HG02678 (cell line): Measurements from ENCODE around the gene IER5.

Experiments
- ATAC-seq: cut with Tn5 transposase; IDR thresholded peaks from one replicate; pipeline ENCODE4 v1.9.1; 2021; ENCODE audit warnings: mild to moderate bottlenecking, moderate library complexity; ENCODE audit not compliant: unreplicated experiment

The IER5 gene

GRCh38 chr1:181095763-181096184 lies 7.3 kb downstream of the IER5 start:
- ATAC-seq = no peak

- no peak for ATAC-seq
These were observed 8.7 kb downstream of the IER5 start for GRCh38 chr1:181097242-181097641.

GRCh38 chr1:181099152-181100014 lies 10.9 kb downstream of the IER5 start:
- peak; percentile 52 for ATAC-seq

- no peak for ATAC-seq
These were observed 11.8 kb downstream of the IER5 start for GRCh38 chr1:181100015-181100905.

- no peak for ATAC-seq
These were observed 12.4 kb downstream of the IER5 start for GRCh38 chr1:181100934-181101333.

- no peak for ATAC-seq
These were observed 13.2 kb downstream of the IER5 start for GRCh38 chr1:181101581-181102226.

- no peak for ATAC-seq
These were observed 14.3 kb downstream of the IER5 start for GRCh38 chr1:181102841-181103240.

- ATAC-seq = no peak
These were observed 14.9 kb downstream of the IER5 start for GRCh38 chr1:181103399-181103798.

DNA sequence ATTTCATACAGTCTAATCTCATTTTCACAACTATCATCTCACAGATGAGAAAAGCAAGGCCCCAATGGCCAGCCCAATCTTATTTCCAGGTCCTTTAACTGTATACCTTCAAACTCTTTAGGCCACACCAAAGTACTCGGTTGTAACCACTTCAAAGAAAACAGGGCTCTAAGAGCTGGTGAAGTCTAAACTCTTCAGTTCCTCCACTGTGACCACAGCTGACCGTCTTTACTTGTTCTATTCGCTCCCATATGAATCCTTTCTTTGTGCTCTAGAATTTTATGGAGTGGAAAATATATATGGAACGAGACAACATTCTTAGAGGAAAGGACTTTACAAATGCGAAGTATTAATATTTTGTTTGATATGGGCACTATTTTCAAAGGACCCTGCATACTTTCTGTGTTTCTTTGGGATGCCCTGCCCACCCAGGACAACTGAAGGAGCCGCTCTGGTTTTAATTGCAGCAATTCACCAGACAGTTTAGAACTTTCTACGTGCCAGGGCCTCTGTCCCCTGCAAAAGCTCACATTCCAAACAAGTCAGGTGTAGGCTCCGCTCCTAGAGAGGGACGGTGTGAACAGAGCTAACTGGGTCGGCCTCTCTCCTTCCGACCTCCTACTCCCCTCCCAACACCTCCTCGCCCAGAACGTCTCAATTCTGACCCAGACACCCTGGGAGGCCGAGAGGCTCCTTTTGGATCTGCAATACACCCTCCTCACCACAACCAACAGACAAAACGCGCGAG lies 15.7 kb downstream of the IER5 start:
- no peak for ATAC-seq

DNA sequence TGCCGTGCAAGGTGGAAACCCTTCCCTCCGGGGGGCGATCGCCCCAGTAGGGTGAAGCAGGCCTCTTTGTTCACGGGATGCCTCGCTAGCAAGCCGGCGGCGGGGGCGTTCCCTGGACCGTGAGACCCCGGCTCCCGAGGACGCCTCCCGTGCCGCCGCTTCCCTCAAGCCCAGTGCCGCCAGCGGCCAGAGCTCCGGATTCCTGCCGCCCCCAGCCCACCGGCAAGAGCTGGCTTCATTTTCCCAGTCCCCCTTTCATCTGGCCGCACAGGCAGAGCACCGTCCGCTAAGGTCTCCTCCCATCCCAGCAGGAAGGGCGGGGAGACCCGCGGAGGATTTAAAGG lies 16.3 kb downstream of the IER5 start:
- ATAC-seq = peak; percentile 10

- peak; percentile 80 for ATAC-seq
These were observed 16.9 kb downstream of the IER5 start for GRCh38 chr1:181105134-181106021.

GRCh38 chr1:181106022-181106312 lies 17.5 kb downstream of the IER5 start:
- ATAC-seq = no peak

DNA sequence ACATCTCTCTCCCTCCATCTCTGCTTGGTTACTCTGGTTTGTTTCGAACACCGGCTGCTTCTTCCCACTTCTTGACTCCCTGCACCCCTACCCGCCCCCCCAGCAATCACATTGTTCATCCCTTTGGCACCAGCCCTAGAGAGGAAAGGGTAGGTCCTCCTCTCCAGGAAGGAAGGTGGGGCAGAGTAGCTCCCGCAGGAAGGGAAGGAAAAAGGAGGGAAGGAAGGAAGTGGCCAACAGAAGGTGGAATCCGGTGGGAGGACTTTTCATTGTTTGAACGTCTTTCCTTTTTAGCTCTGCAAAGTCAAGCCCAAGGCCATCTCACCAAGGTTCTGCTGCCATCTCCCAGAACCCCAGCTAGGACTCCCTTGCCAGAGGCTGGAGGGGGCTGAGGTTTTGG lies 18.0 kb downstream of the IER5 start:
- no peak for ATAC-seq

DNA sequence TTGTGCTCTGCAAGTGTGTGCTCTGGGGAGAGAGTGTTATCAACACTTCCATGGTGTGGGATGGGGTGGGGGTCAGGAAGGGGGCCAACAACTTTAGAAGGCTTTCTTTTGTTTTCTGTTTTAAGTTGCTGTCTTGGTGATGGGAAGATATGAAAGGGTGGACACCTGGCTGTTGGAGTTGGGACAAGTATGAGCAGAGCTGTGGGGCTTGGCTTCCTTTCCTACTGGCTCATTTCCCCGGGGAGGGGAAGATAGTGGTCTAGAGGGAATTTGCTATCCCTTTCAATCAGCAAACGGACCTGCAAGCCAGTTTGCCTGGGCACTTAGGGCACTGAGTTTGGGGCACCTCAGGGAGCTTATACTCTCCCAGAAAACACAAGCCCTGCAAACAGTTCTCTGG lies 19.2 kb downstream of the IER5 start:
- no peak for ATAC-seq

DNA sequence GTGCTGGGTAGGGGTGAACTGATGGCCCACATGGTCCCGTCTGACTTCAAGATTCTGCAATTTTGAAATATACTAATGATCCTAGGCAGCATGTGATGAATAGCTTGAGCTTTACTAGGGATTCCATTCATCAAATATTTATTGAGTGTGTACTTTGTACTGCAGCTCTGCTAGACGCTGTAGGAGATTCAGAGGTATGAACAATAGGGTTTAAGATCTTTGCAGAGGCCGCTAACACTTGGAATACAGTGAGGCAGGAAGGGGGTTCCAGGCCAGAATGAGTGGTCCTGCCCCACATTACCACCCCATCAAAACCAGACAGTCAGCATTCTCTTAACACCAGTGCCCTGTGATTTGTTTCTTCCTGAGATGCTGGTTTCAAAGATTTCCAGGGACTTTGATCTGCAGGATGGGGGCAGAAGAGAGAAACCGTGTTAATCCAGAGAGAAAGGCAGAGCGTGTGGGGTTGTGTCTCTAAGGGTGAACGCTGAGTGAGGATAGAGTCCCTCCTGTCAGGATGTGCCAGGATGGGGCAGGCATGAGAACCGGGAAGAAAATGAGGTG lies 19.9 kb downstream of the IER5 start:
- ATAC-seq = no peak

DNA sequence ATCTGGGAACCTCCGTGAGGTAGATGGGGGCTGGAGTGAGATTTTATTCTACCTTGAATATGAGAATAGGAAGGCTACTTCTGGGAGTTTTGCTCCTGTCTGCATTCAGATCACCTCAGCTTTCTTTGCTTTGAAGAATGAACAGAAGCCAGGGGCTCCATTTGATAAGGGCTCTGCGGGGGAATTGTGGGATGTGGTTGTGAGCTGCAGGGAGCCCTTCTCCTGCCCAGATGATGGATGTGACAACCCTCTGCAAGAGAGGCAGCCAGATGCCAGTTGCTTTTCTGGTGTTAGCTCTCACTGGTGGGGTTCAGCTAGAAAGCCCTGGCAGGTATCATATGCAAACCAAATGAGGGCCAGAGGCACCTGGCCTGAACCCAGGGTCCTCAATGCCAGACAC lies 21.5 kb downstream of the IER5 start:
- no peak for ATAC-seq

DNA sequence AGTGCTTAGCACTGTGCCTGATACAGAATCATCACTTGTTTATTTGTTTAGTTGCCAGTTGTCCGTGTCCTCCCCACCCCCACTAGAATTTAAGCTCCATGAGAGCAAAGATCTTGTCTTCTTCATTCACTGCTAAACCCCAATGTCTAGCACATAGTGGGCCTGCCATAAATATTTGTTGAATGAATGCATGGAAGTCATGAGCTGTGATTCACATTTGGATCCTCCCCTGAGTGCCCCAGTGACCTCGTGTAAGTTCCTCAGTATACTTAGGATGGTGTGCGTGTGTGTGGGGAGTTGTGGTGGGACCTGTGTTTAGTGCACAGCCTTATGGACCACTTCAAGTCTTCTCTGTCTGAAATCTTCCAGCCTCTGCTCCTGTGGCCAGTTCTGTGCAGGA lies 23.1 kb downstream of the IER5 start:
- no peak for ATAC-seq

DNA sequence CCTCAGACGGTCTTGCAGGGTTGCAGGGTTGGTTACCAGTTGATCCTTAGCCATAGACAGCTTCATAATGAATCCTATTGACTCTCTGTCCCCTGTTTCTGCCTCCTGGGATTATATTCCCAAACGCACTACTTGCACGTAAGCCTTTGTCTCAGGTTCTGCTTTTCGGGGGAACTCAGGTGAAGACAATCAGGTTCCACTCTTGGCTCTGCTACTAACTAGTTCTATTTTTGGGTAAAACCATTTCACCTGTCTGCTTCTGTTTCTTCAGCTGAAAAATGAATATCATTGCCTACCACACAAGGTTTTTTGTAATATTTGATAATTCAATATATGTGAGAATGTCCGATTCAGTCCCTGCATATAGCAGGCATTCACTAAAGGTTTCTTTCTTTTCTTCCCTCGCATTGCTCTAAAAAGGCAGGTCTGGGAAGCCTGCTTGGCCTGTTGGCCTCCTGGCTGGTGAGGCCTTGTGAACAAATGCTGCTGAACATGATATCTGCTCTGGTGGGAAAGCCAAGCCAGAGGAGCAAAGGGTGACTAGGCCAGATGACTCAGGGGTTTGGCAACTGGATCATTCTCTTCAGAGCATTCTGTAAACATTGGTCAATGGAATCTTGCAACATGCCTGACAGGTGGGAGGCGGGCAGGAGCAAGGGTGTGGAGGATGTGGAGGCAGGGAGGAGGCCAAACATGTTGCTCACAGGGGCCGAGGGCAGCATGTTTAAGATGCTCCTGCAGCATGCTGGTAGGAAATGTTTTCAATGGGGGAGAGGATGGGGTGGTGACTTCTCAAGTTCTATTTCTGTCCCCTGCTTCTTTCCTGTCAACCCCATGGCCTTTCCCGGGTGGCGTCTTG lies 23.8 kb downstream of the IER5 start:
- no peak for ATAC-seq
